ENCODE results near the gene ADAMTSL1. TPM values are rescaled to one million over a fixed set of nuclear protein-coding genes. Genes with fewer than 3 reads are reported as not detected.

ADAMTSL1 gene
- total RNA-seq, 1 experiment from 2014 or later: 1.2 TPM

DNA sequence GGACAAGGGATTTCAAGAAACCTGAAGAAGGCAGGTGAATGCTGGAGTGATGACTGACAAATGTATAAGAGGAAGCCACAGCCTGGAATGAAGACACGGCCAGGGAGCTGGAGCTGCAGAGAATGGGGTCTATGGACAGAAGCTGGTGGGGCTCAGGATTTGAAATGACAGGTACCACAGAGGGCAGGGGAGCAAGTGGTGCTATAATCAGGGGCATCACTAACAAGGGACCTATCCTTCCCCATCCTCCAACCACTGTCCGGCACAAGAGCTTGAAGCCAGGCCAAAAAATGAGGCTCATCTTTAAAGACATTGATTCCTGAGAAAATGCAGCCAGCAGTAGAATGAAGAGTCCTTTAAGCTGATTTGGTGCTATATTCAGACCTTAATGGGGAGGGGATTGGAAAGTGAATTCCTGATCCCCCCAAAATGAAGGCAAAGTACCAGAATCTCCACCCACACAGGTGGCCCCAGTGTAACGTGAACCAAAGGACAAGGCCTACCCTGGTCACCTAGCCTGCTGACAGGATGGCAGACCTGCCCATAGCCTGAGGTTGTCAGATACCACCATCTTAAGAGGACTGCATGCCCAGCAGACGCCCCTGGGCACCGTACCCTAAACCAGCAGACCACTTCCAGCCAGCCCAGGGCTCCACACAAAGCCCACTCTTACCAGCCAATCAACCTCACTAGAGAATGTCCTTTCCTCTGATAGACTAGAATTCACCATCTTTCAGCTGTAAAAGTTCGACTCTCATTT lies 449.9 kb downstream of the ADAMTSL1 start:
- H3K4me1 ChIP-seq (ENCODE audit: insufficient read depth, low read length): no peaks in the 10 kb centered on the region
- TF ChIP-seq, protein P1, sequence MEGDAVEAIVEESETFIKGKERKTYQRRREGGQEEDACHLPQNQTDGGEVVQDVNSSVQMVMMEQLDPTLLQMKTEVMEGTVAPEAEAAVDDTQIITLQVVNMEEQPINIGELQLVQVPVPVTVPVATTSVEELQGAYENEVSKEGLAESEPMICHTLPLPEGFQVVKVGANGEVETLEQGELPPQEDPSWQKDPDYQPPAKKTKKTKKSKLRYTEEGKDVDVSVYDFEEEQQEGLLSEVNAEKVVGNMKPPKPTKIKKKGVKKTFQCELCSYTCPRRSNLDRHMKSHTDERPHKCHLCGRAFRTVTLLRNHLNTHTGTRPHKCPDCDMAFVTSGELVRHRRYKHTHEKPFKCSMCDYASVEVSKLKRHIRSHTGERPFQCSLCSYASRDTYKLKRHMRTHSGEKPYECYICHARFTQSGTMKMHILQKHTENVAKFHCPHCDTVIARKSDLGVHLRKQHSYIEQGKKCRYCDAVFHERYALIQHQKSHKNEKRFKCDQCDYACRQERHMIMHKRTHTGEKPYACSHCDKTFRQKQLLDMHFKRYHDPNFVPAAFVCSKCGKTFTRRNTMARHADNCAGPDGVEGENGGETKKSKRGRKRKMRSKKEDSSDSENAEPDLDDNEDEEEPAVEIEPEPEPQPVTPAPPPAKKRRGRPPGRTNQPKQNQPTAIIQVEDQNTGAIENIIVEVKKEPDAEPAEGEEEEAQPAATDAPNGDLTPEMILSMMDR (conservative IDR thresholded peaks at IDR 0.05): no peak
- H4K20me1 ChIP-seq (ENCODE audit: control insufficient read depth, insufficient read depth, insufficient read length): no peaks in the 10 kb centered on the region
- DNase-seq: no peak
- H2BK120ac ChIP-seq (ENCODE audit: low read depth, low read length, poor library complexity, severe bottlenecking): no peak overlapping the region
- no peak overlapping the region for H3K9ac ChIP-seq (ENCODE audit: extremely low read depth, insufficient read length, low read length)
- H3K27ac ChIP-seq (ENCODE audit: insufficient read length, low read depth, low read length): no peak overlapping the region
- H3K79me2 ChIP-seq (ENCODE audit: insufficient read depth, low read length): no peaks in the 10 kb centered on the region
- no peak overlapping the region for H4K5ac ChIP-seq (ENCODE audit: insufficient read length, low read depth, low read length)
- no CpG with 5 or more reads among the region's 6 CpGs for WGBS (ENCODE audit: extremely low coverage, insufficient read length, low lambda C conversion rate)
- H3K4ac ChIP-seq (ENCODE audit: low read depth, low read length): no peak overlapping the region
- no peak overlapping the region for H3K18ac ChIP-seq (ENCODE audit: insufficient read length, low read depth, low read length)
- H2BK12ac ChIP-seq (ENCODE audit: insufficient read length, low read depth, low read length): no peak overlapping the region
- no peak overlapping the region for H3K14ac ChIP-seq (ENCODE audit: insufficient read depth, low read length)
- H3T11ph ChIP-seq (ENCODE audit: low read length): no peak overlapping the region
- H3K79me1 ChIP-seq (ENCODE audit: insufficient read depth, low read depth, low read length, poor library complexity, severe bottlenecking): no peaks in the 10 kb centered on the region
- H2BK5ac ChIP-seq (ENCODE audit: insufficient read length, low read length): no peak overlapping the region
- H3K56ac ChIP-seq (ENCODE audit: insufficient read length, low read depth, low read length): no peak overlapping the region
- H3K23ac ChIP-seq (ENCODE audit: insufficient read length, low read depth, low read length): no peak overlapping the region
- no peak overlapping the region for H2BK20ac ChIP-seq (ENCODE audit: low read depth, low read length, poor library complexity, severe bottlenecking)
- H3K4me3 Mint-ChIP-seq: no peak overlapping the region
- peaks cover 6 to 9% of the 10 kb centered on the region in 2 experiments for H3K4me1 Mint-ChIP-seq
- H2AK5ac ChIP-seq (ENCODE audit: insufficient read length, low read length): no peak overlapping the region
- no peaks in the 10 kb centered on the region for H3K23me2 ChIP-seq (ENCODE audit: insufficient read length, low read depth, low read length, poor library complexity, severe bottlenecking)
- H3K4me2 ChIP-seq (ENCODE audit: insufficient read depth, insufficient read length, low read length): no peak overlapping the region
- no peaks in the 10 kb centered on the region for H3K9me3 ChIP-seq (ENCODE audit: control insufficient read depth, low read depth, low read length)
- no peak overlapping the region for H2AFZ ChIP-seq (ENCODE audit: low read length)
- no peaks in the 10 kb centered on the region for H3K27me3 Mint-ChIP-seq (ENCODE audit: low read depth)
- no peak overlapping the region for H2BK15ac ChIP-seq (ENCODE audit: low read depth, low read length)
- H4K8ac ChIP-seq (replicated peaks; ENCODE audit: insufficient read length, low read depth, low read length): no peak overlapping the region
- H4K91ac ChIP-seq (ENCODE audit: insufficient read length, low read depth, low read length): no peak overlapping the region
- H3K27ac Mint-ChIP-seq: no peak overlapping the region
- H3K27me3 ChIP-seq (ENCODE audit: insufficient read depth, low read length): no peaks in the 10 kb centered on the region
- no peaks in the 10 kb centered on the region; a peak in 1 of 7 replicates for H3K36me3 Mint-ChIP-seq (ENCODE audit: insufficient read depth in 1 of 3, low read depth in 3 of 3)
- H3K9me3 Mint-ChIP-seq: 0 out of 5 replicates have a peak, but pooled peaks cover 0 to 2% of the 10 kb centered on the region in 2 experiments

All from H9 (cell line).